LNCaP clone FGC (cell line): ENCODE measurements around the gene HMX3.
A peak's percentile ranks its signal among the peaks of the same experiment; 100 is the strongest.

Source experiments
- DNase-seq: peaks from one replicate; pipeline ENCODE4 v3.0.0-alpha.2; 2011; ENCODE audit warnings: low read depth
- H3K4me3 ChIP-seq: 2 replicates; pipeline ENCODE4 v1.5.1; 2011; ENCODE audit warnings: mild to moderate bottlenecking, low read depth, low read length, control low read depth
- CTCF ChIP-seq: IDR thresholded peaks from 2 replicates; pipeline ENCODE4 v1.5.1; 2012; ENCODE audit warnings: mild to moderate bottlenecking; ENCODE audit not compliant: control insufficient read depth, insufficient read depth; ENCODE audit errors: extremely low read depth

Gene HMX3

GRCh38 chr10:123140164-123140982, 4.6 kb downstream of the HMX3 start:
- no peak overlapping the region for H3K4me3 ChIP-seq
- 0 out of 2 replicates have a peak, but pooled peaks have one; percentile 14 for TF ChIP-seq CTCF
- DNase-seq: peak; percentile 77

DNA sequence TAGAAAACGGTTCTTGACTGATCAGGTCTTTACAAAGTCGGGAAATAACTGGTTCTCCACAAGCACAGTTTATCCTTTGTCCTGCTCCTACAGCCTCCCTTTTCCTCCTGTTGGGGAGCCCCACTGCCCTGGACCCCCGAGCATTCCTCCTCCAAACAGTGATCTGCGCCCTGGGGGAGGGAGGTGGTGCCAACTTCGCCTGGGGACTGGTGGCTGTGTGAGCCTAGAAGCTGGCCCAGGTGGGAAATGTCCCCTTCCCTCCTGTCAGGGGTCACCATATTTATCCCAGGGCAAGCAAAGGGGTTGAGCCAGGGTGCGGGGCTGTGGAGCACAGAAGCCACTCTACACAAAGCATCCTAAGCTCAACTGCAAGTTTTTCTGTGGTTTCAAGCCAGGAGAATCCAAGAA, 5.2 kb downstream of the HMX3 start:
- DNase-seq: no peak
- TF ChIP-seq CTCF: no peak
- no peak overlapping the region for H3K4me3 ChIP-seq

DNA sequence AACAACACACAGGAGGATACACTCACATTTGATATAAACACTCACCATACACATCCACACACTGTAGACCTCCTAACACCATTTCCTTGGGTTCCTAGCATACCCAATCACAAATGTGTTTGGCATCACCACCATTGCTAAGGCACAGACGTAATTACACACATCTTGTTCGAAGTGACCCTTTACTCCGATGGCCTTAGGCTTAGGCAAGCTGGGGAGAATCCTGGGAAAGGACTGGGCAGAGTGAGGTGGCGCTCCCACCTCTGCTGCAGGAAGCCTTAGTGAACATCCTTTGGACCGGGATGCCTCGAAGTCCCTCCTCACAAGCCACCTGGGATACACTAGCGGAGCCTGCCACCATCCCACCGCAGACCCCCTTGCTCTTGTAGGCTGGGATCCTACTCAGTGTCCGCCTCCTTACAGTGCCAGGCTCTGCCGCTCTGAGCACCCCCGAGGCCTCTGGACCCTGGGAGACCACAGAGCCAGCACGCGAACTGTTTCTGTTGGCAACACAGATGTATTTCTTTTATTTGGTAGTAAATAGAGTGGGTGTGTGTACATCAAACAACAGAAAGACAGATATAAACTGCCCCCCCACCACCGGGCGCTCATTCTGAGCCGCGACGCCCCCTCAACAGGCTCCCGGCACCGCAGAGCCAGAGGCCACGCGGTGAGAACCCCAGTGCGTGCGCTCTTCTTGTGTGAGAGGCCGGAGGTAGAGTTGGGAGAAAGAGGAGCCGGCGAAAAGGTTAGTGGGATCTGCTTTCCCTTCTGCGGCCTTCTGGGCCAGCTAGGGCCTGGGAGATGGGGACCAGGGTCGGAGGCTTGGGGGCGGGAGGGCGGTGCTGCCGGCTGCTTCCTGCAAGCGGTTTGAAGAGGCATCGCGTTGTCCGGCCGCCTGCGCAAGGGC, 6.3 kb downstream of the HMX3 start:
- no peak for DNase-seq
- no peak for TF ChIP-seq CTCF
- no peak overlapping the region for H3K4me3 ChIP-seq

GRCh38 chr10:123142701-123143161, 7.0 kb downstream of the HMX3 start:
- no peak for DNase-seq
- no peak for TF ChIP-seq CTCF
- no peak overlapping the region for H3K4me3 ChIP-seq

DNA sequence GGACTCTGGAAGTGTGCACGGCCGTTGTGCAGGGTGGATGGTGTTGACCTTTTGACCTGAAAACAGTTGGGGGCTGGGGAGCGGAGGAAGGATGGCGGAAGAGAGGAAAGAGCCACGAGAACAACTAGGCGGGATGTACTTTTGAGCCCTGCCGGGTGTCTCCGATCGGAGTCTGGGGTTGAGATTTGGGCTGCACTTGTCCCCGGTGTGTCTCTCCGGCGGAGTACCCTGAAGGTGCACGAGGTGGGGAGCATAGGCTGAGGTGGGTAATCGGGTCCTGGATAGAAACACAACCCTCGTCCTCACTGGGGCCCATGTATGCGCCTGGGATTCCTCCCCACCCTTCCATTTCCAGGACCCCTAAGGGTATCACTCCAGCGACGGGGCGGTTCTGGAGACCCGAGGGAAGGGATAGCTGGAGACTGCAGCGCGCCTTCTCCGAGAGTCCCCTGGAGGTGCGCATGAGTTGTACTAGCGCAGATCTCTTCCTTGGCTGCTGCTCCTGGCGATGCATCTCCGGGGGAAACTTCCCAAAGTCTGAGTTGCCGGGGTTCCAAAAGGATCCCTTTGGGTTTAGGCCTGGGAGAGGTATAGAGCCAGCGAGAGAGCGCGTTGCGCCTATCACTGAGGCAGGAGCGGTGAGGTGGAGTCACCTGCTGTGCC, 7.5 kb downstream of the HMX3 start:
- no peak for DNase-seq
- H3K4me3 ChIP-seq: no peak overlapping the region

GRCh38 chr10:123143825-123144168, 8.0 kb downstream of the HMX3 start:
- no peak overlapping the region for H3K4me3 ChIP-seq
- TF ChIP-seq CTCF: no peak
- no peak for DNase-seq

More for the DNA sequence above, 7.5 kb downstream of the HMX3 start:
- TF ChIP-seq CTCF: no peak
